Neural cell (in vitro differentiated cells): ENCODE data around the gene LARGE1.

Experiments
- CTCF ChIP-seq: fragments of 450-650 bp; IDR thresholded peaks from 2 replicates; pipeline ENCODE4 v1.5.1; 2014; ENCODE audit warnings: antibody characterized with exemption, mild to moderate bottlenecking, moderate library complexity; ENCODE audit not compliant: poor library complexity, severe bottlenecking
- EZH2 ChIP-seq: fragments of 200-600, 300-800 bp; shearing (Covaris generic), sonication (generic); IDR thresholded peaks from 2 replicates; pipeline ENCODE4 v1.6.1; 2014; ENCODE audit warnings: antibody characterized with exemption, low read length, borderline replicate concordance, mild to moderate bottlenecking; ENCODE audit not compliant: insufficient read depth, poor library complexity, severe bottlenecking
- POLR2AphosphoS5 ChIP-seq: IDR thresholded peaks from 2 replicates; pipeline ENCODE4 v1.6.1; 2012
- REST ChIP-seq: IDR thresholded peaks from 2 replicates; pipeline ENCODE4 v1.6.1; 2012; ENCODE audit warnings: borderline replicate concordance

GRCh38 chr22:33917744-33918406 is 2.4 kb downstream of the LARGE1 start:
- TF ChIP-seq CTCF: peak; percentile 44
- TF ChIP-seq EZH2: no peak
- no peak for TF ChIP-seq POLR2AphosphoS5
- no peak for TF ChIP-seq REST
